ENCODE measurements around the gene LINC00237.

- TF ChIP-seq CTCF (IDR thresholded peaks at IDR 0.05; ENCODE audit: low read depth, low read length) (no peak), POLR2A (IDR thresholded peaks at IDR 0.05; ENCODE audit: extremely low read depth, insufficient read length) (no peak), MYC (IDR thresholded peaks at IDR 0.05; ENCODE audit: low read depth, low read length) (no peak)
Measured at GRCh38 chr20:21154692-21155091, 48.5 kb upstream of the LINC00237 start.

Data from NB4 (cell line).